HG03108 (cell line): Measurements from ENCODE around the gene RAB37.

ENCODE experiments used
- ATAC-seq: cut with Tn5 transposase; IDR thresholded peaks from one replicate; pipeline ENCODE4 v1.9.1; 2021; ENCODE audit warnings: moderate library complexity; ENCODE audit not compliant: unreplicated experiment

Gene RAB37

GRCh38 chr17:74776990-74777389 lies 39.9 kb downstream of the RAB37 start:
- ATAC-seq, result no peak

DNA sequence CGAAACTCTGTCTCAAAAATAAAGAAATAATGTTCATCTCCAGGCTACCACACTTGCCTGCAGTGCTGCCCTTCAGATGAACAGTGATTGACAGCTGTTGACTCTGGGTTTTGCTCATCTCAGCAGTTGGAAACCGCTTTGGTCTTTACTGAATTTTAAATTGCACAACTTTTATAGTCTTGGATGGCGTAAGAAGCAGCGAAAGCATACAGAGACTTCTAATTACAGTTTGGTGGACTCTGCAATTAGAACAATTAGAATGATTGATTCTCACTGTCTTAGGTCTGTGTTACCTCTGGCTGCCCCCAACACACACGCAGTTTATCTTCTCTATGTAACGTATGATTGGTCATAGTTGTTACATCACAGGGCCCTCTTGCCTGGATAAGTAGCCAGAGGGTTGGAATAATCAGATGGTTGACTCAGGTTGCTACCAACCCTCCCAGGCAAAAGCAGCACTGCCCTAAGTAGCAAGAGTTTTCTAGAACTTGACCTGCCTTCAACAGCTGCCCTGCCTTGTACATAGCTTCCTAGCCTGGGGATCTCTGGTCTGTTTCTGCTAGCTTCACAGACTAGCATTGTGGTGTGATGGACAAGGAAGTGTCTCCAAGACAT lies 41.0 kb downstream of the RAB37 start:
- ATAC-seq, result no peak

- ATAC-seq, result no peak
These were observed 41.9 kb downstream of the RAB37 start for GRCh38 chr17:74778960-74779359.

DNA sequence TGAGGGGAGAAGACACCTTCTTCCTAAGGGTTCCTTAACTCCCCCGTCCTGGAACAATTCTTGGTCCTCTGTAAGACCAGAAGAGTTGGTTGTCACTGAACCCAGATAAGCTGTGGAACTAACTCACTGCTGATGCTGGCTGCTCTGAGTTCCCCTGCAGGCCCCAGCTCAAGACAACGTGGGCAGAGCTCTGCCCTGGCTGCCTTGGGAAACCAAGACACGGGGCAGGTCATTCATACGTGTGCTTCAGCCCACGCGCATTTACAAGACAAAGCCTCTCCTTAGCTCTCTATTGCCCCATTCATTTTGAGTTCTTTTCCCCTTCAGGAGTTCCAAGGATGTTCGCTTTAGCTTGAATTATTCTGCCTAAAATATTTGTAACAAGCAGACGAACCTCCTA lies 42.4 kb downstream of the RAB37 start:
- ATAC-seq, result no peak

- peak; percentile 39 for ATAC-seq
These were observed 42.9 kb downstream of the RAB37 start for GRCh38 chr17:74779948-74780400.

DNA sequence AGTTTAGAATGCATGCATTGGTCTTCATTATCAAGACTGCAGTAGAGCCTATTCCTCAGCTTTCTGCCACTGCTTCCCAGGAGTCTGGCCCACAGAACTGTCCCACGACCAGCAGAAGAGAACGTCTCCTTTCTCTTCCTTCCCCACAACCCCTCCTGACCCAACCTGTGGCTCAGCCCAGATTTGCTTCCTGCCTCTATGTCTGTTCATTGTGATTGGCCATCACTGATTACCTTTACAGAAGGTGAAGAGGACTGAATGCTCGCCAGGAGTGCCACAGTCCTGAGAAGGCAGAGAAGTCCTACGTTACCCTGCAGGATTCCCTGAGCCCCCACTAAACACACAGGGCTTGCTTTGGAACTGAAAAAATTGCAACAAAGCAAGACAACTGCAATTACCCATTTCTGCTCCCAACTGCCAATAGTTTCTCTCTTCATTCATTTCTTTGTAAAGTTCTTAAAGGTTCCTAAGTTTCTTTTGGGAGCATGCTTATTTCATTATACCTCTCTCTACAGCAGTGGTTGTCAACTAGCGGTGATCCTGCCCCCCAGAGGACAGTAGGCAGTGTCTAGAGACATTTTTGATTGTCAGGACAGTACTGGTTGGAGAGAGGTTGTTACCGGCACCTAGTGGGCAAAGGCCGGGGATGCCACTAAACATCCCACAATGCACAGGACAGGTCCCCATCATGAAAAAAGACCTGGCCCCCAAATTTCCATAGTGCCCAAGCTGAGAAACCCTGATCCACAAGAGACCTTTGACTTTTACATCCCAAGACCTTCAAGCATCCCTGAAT lies 43.6 kb downstream of the RAB37 start:
- ATAC-seq, result no peak

GRCh38 chr17:74782571-74782970 lies 45.5 kb downstream of the RAB37 start:
- no peak for ATAC-seq

- no peak for ATAC-seq
These were observed 47.2 kb downstream of the RAB37 start for GRCh38 chr17:74784125-74784810.

GRCh38 chr17:74785096-74785980 lies 48.3 kb downstream of the RAB37 start:
- ATAC-seq, result no peak

DNA sequence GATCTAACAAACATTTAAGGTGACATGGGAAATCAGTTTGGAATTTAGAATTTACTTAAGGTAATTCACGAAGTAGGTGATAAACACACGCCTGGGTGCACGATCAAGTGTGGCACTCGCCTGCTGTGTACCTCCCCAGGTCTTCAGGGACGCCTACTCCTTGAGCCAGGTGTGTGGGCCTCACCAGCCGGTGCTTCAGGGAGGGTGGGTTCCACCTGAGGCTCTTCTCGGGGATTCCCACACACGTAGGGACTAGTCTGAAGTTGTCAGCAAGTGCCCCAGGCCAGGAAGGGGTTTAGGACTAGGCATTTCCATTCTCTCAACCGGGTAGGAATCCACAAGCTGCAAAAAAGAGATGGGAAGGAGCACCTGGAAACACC lies 48.9 kb downstream of the RAB37 start:
- no peak for ATAC-seq

DNA sequence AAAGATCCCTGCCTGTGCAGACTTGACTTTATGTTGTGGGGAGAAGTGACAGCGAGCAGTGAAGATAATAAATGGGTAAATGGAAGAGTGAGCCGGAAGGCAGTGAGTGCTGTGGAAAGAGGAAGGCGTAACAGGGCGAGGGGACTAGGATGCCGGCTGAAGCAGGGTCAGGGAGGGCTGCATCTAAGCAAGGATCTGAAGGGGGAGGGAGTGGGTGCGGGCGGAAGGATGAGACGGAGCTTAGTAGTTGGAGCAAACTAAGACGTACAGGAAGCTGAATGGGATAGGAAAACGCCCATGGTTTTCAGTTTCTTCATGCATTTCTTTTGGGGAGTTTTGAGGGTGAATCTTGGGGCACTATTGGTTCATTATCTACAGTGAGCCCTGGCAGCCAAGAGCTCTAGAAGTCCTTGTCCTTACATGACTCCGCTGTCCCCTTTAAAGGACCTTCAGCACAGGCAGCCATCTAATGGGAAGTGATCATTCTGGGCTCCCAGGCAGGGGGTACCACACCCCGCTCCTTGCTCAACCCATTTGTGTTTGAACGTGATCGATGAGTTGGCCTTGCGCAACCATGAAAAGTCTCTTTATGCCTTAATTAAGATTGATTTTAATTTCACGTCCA lies 49.5 kb downstream of the RAB37 start:
- no peak for ATAC-seq

DNA sequence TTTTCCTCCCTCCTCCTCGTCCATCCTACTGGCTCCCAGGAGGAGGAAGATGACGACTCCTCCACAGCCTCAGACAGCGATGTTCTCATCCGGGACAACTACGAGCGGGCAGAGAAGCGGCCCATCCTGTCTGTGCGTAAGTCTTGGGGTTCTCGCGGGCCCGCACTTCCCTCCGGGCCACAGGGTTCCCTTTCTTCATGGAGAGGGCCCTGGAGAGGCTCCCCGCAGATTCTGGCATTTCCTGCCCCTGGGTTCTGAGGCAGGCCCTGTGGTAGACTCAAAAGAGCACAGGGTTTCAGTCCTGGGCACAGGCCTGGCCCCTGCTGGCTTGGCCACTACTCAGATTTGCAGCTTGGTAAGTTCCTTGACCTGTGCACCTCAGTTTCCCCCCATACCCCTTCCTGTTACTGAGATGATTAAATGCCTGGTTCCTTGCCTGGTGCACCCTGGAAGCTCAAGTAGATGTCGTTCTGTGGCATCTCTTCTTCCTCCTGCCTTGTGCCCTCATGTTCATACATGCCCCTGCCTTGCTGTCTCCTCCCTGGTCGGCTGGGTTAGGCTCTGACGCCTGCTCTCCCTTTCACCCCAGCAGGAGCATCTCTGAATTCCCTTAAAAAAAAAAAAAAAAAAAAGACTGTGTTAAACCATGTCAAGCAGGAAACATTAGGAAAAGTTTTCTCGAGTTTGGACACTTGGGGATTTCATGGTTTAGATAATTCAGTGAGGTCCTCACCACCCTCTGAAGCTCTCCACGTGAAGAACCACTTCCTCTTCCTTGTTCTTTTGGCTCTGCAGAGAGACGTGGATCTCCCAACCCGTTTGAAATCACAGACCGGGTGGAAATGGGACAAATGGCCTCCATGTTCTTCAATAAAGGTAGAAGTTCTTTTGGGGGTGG lies 53.4 kb downstream of the RAB37 start:
- no peak for ATAC-seq

- no peak for ATAC-seq
These were observed 55.6 kb downstream of the RAB37 start for GRCh38 chr17:74792586-74793105.

DNA sequence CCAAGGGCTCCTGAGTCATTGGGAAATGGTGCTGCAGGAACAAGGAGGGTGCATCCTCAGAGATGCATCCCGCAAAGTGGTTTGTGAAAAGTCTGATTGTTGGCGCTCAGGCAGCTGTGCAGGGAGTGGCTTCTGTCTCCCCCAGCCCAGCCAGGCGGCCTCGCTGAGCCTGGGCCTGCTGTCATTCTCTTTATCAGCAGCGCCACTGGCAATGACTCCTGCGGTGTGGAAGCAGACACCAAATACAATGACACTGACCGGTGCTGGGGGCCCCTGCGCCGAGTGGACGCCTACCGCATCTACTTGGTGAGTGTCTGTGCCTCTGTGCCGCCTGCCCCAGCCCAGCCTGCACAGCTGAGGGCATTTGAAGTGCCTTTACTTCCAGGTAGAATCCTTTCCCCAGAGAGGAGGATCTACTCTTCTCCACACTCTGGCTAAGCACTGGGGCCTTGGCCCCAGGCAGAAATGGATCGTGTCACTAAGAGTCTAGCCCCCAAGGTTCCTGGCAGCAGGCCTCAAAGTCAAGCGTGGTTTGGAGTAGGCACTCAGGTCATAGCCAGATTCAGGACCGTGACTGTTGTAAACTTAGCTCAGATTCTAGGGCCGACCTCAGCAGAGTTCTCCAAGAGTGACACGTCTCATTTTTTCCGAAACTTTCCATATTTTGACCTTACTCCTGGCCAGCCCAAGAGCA lies 58.4 kb downstream of the RAB37 start:
- ATAC-seq, result no peak

DNA sequence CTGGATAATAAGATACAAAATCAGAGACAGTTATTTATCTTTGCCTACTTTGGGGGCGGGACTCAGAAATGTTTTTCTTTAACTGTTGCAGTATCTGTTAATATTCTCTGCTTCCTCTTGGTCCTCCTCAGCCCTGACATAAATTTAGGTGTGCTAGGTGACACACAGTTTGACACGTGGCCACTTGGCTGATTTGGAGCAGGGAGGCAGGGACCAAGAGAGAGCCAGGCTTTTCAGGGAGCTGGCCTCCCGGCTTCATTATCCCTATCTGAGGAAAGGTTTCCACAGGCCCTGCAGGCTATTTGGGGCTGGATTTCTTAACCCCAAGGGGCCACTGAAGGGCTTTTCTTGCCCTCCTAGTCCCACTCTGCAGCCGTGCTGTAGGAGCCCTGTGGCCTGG lies 59.2 kb downstream of the RAB37 start:
- no peak for ATAC-seq

DNA sequence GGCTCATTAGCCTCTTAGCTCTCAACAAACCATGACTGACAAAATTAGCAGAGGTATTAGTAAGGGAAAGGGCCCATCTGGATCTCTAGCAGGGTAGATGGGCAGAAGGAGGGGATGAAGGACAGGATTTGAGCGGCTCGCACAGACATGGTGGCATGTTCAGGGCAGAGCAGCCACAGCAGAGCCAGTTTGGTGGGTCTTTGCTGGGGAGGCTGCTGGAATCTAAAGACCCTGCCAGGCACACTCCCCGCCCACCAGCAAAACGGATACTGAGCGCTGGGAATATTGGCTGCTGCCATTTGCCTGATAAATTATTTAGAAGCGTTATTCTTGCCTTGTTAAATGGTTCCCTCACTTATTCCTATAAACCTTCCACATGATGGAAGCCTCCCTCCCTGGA lies 59.8 kb downstream of the RAB37 start:
- ATAC-seq, result no peak
